ENCODE data around the gene HIVEP1. TPM values are rescaled to one million over a fixed set of nuclear protein-coding genes. Genes with fewer than 3 reads are reported as not detected.

The HIVEP1 gene
- total RNA-seq, 1 experiment from 2014 or later, result 24.3 TPM

DNA sequence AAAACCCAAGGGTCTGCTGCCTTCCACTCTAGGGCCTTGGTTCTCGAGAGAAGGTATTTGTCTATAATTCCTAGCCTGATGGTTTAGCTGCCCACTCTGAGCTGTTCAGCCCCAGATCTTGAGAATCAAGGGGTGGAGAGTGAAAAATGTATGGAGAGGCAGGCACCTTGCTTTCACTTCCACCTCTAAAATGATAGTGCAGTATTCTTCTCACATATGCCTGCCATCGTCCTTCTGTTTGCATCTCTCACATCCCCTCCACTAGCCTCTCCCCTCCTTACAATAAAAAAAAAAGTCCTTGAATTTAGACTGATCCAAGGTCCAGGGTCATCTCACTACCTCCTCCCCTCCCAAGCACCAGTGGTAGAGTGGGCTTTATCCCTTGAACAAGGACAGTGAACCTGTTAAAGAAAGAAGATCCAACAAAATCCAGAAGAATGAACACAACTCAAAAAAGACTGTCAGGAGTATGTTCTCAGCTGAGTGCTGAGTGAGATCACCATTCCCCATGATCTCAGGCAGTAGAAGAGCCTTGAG is 104.2 kb downstream of the HIVEP1 start:
- Mint-ChIP-seq H3K9me3 (peaks cover 9% of the 10 kb centered on the region), H3K4me1 (peaks cover 33% of the 10 kb centered on the region), H3K36me3 (peaks cover 22% of the 10 kb centered on the region), H3K27ac (0 out of 2 replicates have a peak overlapping the region, but pooled peaks have one; percentile 33), H3K4me3 (no peak overlapping the region), H3K27me3 (ENCODE audit: low read depth) (no peaks in the 10 kb centered on the region)
- ChIA-PET POLR2A (no interaction called here), CTCF (no interaction called here)
- ATAC-seq, result no peak
- TF ChIP-seq FOXK1 (CRISPR knock-in tag; IDR thresholded peaks at IDR 0.05) (no peak), NFATC4 (CRISPR knock-in tag; IDR thresholded peaks at IDR 0.05) (no peak), CREM (CRISPR knock-in tag; IDR thresholded peaks at IDR 0.05) (no peak), ATF1 (CRISPR knock-in tag; IDR thresholded peaks at IDR 0.05) (no peak), TCF7 (CRISPR knock-in tag; IDR thresholded peaks at IDR 0.05; ENCODE audit: low read depth) (no peak), EMX1 (CRISPR knock-in tag; IDR thresholded peaks at IDR 0.05) (no peak), ZNF263 (CRISPR knock-in tag; IDR thresholded peaks at IDR 0.05; ENCODE audit: low read depth) (no peak), GABPB1 (CRISPR knock-in tag; IDR thresholded peaks at IDR 0.05) (no peak), ZNF232 (CRISPR knock-in tag; IDR thresholded peaks at IDR 0.05) (no peak), JUN (CRISPR knock-in tag; IDR thresholded peaks at IDR 0.05) (no peak), ZNF416 (CRISPR knock-in tag; IDR thresholded peaks at IDR 0.05) (no peak), ZNF423 (CRISPR knock-in tag; IDR thresholded peaks at IDR 0.05) (no peak), SMAD3 (CRISPR knock-in tag; IDR thresholded peaks at IDR 0.05; ENCODE audit: borderline replicate concordance) (no peak), ZNF138 (CRISPR knock-in tag; conservative IDR thresholded peaks at IDR 0.05) (no peak)
- TF ChIP-seq, protein P1, sequence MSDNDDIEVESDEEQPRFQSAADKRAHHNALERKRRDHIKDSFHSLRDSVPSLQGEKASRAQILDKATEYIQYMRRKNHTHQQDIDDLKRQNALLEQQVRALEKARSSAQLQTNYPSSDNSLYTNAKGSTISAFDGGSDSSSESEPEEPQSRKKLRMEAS (CRISPR knock-in tag; IDR thresholded peaks at IDR 0.05), result no peak
- TF ChIP-seq, protein P2, sequence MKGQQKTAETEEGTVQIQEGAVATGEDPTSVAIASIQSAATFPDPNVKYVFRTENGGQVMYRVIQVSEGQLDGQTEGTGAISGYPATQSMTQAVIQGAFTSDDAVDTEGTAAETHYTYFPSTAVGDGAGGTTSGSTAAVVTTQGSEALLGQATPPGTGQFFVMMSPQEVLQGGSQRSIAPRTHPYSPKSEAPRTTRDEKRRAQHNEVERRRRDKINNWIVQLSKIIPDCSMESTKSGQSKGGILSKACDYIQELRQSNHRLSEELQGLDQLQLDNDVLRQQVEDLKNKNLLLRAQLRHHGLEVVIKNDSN (CRISPR knock-in tag; IDR thresholded peaks at IDR 0.05), result no peak
- TF ChIP-seq, protein P3, sequence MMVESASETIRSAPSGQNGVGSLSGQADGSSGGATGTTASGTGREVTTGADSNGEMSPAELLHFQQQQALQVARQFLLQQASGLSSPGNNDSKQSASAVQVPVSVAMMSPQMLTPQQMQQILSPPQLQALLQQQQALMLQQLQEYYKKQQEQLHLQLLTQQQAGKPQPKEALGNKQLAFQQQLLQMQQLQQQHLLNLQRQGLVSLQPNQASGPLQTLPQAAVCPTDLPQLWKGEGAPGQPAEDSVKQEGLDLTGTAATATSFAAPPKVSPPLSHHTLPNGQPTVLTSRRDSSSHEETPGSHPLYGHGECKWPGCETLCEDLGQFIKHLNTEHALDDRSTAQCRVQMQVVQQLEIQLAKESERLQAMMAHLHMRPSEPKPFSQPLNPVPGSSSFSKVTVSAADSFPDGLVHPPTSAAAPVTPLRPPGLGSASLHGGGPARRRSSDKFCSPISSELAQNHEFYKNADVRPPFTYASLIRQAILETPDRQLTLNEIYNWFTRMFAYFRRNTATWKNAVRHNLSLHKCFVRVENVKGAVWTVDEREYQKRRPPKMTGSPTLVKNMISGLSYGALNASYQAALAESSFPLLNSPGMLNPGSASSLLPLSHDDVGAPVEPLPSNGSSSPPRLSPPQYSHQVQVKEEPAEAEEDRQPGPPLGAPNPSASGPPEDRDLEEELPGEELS (CRISPR knock-in tag; IDR thresholded peaks at IDR 0.05), result no peak
- TF ChIP-seq, protein P4, sequence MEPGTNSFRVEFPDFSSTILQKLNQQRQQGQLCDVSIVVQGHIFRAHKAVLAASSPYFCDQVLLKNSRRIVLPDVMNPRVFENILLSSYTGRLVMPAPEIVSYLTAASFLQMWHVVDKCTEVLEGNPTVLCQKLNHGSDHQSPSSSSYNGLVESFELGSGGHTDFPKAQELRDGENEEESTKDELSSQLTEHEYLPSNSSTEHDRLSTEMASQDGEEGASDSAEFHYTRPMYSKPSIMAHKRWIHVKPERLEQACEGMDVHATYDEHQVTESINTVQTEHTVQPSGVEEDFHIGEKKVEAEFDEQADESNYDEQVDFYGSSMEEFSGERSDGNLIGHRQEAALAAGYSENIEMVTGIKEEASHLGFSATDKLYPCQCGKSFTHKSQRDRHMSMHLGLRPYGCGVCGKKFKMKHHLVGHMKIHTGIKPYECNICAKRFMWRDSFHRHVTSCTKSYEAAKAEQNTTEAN (CRISPR knock-in tag; IDR thresholded peaks at IDR 0.05), result no peak
- TF ChIP-seq, protein P5, sequence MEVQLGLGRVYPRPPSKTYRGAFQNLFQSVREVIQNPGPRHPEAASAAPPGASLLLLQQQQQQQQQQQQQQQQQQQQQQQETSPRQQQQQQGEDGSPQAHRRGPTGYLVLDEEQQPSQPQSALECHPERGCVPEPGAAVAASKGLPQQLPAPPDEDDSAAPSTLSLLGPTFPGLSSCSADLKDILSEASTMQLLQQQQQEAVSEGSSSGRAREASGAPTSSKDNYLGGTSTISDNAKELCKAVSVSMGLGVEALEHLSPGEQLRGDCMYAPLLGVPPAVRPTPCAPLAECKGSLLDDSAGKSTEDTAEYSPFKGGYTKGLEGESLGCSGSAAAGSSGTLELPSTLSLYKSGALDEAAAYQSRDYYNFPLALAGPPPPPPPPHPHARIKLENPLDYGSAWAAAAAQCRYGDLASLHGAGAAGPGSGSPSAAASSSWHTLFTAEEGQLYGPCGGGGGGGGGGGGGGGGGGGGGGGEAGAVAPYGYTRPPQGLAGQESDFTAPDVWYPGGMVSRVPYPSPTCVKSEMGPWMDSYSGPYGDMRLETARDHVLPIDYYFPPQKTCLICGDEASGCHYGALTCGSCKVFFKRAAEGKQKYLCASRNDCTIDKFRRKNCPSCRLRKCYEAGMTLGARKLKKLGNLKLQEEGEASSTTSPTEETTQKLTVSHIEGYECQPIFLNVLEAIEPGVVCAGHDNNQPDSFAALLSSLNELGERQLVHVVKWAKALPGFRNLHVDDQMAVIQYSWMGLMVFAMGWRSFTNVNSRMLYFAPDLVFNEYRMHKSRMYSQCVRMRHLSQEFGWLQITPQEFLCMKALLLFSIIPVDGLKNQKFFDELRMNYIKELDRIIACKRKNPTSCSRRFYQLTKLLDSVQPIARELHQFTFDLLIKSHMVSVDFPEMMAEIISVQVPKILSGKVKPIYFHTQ (CRISPR knock-in tag; IDR thresholded peaks at IDR 0.05), result no peak
- DNase-seq (ENCODE audit: low spot score), result no peak

DNA sequence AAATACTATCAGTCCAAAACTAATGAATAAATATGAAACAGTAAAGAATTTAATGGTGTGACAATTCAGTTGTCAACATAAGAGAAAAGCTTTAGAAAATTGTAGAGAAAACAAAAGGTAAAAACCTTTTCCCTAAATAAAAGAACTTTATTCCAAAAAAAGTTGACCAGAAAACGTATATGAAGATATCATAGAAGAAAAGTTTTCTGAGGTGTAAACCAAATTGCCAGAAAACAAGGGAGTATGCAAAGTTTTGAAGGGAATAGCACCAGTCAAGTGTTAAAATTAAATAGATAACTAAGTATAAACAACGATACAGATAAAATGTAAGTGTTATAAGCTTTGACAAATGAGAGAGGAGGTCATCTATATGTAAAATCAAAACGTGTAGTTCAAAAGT is 104.9 kb downstream of the HIVEP1 start:
- POLR2A ChIA-PET, result no interaction called here
- Mint-ChIP-seq H3K27me3 (ENCODE audit: low read depth) (no peaks in the 10 kb centered on the region), H3K4me3 (no peak overlapping the region), H3K4me1 (peaks cover 28% of the 10 kb centered on the region), H3K36me3 (peaks cover 29% of the 10 kb centered on the region), H3K27ac (no peak overlapping the region), H3K9me3 (peaks cover 9% of the 10 kb centered on the region)
- CTCF ChIA-PET, result no interaction called here
- no peak for DNase-seq (ENCODE audit: low spot score)
- no peak for ATAC-seq
- TF ChIP-seq, protein P6, sequence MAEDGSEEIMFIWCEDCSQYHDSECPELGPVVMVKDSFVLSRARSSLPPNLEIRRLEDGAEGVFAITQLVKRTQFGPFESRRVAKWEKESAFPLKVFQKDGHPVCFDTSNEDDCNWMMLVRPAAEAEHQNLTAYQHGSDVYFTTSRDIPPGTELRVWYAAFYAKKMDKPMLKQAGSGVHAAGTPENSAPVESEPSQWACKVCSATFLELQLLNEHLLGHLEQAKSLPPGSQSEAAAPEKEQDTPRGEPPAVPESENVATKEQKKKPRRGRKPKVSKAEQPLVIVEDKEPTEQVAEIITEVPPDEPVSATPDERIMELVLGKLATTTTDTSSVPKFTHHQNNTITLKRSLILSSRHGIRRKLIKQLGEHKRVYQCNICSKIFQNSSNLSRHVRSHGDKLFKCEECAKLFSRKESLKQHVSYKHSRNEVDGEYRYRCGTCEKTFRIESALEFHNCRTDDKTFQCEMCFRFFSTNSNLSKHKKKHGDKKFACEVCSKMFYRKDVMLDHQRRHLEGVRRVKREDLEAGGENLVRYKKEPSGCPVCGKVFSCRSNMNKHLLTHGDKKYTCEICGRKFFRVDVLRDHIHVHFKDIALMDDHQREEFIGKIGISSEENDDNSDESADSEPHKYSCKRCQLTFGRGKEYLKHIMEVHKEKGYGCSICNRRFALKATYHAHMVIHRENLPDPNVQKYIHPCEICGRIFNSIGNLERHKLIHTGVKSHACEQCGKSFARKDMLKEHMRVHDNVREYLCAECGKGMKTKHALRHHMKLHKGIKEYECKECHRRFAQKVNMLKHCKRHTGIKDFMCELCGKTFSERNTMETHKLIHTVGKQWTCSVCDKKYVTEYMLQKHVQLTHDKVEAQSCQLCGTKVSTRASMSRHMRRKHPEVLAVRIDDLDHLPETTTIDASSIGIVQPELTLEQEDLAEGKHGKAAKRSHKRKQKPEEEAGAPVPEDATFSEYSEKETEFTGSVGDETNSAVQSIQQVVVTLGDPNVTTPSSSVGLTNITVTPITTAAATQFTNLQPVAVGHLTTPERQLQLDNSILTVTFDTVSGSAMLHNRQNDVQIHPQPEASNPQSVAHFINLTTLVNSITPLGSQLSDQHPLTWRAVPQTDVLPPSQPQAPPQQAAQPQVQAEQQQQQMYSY (CRISPR knock-in tag; IDR thresholded peaks at IDR 0.05), result no peak
- TF ChIP-seq MXD4 (CRISPR knock-in tag; IDR thresholded peaks at IDR 0.05; ENCODE audit: borderline replicate concordance) (no peak), ZNF396 (CRISPR knock-in tag; IDR thresholded peaks at IDR 0.05; ENCODE audit: borderline replicate concordance) (no peak), ZNF671 (CRISPR knock-in tag; IDR thresholded peaks at IDR 0.05) (no peak)
- TF ChIP-seq, protein P7, sequence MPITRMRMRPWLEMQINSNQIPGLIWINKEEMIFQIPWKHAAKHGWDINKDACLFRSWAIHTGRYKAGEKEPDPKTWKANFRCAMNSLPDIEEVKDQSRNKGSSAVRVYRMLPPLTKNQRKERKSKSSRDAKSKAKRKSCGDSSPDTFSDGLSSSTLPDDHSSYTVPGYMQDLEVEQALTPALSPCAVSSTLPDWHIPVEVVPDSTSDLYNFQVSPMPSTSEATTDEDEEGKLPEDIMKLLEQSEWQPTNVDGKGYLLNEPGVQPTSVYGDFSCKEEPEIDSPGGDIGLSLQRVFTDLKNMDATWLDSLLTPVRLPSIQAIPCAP (CRISPR knock-in tag; IDR thresholded peaks at IDR 0.05), result no peak

All from WTC11 (cell line).